ENCODE results near the gene PKHD1.

Gene PKHD1

DNA sequence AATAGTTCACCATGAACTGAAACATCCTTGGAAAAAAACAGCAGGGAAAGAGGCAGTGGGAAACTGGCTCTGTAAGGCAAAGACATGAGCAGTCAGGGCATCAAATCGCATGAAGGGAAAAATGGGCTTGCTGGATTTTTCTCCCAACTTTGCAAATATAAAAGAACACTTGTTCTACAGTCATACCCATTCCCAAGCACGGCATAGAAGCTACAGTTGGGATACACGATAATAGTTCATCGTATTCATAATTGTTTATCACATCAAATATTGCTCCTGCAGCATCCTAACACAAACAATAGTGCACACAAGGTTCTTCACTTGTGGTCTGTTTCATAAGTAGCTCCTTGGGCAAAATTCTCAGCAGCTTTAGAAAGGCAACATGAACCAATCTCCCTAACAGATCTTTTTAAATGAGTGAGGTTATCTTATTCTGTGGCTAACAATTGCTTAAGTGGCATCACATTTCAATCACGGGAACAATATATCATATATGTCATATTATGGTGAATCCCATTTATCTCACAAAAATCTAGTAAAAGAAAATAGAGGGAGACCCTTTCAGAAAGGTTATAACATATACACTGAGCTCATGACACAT, 243.9 kb downstream of the PKHD1 start:
- TF ChIP-seq, protein P1, sequence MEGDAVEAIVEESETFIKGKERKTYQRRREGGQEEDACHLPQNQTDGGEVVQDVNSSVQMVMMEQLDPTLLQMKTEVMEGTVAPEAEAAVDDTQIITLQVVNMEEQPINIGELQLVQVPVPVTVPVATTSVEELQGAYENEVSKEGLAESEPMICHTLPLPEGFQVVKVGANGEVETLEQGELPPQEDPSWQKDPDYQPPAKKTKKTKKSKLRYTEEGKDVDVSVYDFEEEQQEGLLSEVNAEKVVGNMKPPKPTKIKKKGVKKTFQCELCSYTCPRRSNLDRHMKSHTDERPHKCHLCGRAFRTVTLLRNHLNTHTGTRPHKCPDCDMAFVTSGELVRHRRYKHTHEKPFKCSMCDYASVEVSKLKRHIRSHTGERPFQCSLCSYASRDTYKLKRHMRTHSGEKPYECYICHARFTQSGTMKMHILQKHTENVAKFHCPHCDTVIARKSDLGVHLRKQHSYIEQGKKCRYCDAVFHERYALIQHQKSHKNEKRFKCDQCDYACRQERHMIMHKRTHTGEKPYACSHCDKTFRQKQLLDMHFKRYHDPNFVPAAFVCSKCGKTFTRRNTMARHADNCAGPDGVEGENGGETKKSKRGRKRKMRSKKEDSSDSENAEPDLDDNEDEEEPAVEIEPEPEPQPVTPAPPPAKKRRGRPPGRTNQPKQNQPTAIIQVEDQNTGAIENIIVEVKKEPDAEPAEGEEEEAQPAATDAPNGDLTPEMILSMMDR (IDR thresholded peaks at IDR 0.05) = no peak

DNA sequence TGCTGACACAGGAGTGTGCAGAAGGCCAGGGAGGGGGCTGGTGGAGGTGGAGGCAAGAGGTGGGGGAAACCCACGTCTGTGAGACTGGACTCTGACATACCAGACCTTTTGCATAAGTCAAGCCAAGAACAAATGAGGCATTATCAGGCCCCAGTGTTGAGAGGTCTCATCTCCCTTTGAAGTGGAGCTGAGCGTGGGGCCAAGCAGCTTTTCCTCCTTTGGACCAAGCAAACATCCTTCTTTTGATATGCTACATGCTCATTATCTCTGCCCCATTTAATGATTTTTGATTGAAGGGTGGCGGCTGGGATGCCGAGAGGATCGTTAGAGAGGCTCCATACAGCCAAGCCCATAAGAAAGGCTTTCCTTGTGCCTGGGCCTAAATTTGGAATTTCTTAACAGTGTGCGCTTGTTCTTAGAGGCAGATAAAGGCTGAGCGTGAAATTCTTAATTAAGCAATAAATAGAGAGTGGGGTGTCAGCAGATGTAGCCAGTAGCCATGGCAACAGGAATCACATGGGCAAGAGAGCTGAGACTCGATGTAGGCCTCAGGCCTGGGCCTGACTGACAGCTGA, 244.5 kb downstream of the PKHD1 start:
- TF ChIP-seq, protein P1 (IDR thresholded peaks at IDR 0.05) = no peak

DNA sequence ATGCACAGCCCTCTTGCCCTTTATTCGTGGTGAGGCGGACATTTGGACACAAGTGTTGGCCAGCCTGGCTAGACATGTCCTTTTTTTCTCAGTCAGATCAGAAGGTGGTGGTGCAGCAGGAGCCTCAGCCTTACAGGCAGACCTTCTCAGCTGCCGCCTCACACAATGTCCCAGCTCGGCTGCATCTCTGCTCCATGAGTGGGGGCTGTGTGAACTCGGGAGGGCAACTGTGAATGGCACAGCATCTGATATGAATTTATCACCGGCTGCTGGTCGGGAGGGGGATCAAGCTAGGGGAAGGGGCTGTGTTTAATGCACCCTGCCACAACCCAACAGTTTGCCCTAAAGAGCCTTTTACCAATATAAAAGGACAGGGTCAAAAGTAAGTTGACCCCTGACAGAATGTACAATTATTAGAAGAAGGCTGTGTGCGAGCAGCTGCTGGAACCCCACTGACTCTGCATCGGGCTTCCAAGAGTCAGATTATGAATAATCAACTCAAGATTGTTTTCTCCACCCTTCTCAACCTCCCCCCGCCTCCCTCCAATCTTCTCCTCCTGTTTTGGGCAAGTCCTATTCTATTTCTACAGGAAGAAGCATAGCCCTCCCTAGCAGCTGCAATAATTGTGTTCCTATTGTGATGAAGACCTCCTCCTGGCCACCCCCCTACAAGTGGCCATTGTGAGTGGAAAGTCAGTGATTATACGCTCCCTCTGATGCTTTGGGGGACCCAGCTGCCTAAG, 245.2 kb downstream of the PKHD1 start:
- TF ChIP-seq, protein P1 (IDR thresholded peaks at IDR 0.05) = no peak

DNA sequence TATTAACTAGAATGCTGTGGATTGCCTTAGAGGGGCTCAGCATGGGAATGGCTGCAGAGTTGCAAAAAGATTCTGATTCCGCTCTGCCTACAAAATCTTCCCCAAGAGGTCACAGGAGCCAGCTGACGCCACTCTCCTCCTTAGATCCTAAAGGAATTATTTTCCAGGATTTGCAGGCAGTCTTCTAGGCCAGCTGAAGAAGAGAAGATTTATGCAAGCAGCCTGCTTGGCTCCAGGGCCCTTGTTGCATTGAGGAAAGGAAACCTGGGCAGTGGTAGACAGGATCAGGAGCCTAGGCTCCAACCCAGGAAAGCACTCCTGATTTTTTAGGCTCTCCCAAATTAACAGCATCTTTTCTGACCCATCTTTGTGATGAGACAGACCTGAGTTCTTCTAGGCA, 245.8 kb downstream of the PKHD1 start:
- TF ChIP-seq, protein P1 (IDR thresholded peaks at IDR 0.05) = no peak

DNA sequence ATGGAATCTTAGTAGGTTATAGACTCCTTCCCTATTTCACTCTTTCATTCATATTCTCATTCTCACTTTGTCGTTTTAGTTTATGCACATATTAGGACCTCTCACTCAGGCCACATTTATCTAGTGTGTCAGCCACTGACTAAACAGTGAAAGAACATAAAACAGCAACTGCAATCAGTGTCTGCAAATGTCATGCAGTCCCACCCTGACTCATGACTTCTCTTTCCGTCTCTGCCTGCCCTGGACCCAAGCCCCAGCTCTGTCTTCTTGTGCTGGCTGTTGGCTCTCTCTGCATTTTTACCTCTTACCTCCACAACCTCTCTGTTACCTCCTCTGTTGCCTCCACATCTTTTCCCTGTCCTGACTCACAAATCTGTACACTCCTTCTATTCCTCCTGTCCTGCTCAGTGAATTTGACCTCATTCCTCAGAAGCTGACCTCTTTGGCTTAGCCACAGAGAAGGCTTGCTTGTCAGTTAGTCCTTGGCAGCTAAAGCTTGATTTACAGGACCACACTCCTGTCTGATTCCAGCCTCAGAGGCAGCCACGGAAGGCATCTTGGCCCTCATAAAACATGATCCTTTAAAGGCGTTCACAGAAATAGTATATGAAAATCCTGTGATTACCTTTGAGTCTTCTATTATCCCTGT, 247.6 kb downstream of the PKHD1 start:
- TF ChIP-seq, protein P1 (IDR thresholded peaks at IDR 0.05) = no peak

DNA sequence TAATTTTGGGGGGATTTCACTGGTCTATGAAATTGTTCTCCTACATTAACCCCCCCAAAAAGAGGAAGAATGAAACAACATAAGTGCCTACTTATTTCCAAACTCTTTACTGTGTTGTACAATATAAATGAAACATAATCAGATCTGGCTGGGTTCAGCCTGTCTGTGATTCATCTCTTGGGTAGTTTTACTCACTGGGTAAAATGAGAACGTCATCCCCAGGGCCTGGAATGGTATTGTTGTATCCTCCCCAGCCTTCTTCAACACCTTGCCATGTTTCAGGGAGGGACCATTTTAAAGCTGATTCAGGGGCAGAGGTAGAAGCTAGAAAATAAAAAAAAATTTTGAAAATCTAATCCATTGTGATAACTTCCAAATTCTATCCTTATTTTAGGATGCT, 256.7 kb downstream of the PKHD1 start:
- TF ChIP-seq, protein P1 (IDR thresholded peaks at IDR 0.05) = no peak

DNA sequence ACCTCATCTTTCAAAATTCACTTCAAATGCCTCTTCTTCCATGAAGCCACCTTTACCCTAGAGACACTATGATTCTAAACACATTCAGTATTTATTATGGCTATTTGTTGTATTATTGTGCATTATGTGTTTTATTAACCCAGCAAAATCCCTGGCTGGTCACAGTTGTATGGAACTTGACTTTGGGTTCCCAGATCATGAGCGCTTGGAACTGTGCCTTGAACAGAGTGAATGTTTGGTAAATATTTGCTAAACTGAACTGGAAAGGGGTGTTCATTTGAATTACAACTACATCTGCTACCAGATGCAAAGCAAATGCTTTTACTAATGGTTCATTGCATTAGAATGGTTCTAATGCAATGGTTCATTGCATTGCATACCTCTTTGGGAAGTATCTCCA, 259.8 kb downstream of the PKHD1 start:
- TF ChIP-seq, protein P1 (IDR thresholded peaks at IDR 0.05) = no peak

Measured in LNCAP (cell line).